ENCODE measurements around the gene CCDC47.

DNA sequence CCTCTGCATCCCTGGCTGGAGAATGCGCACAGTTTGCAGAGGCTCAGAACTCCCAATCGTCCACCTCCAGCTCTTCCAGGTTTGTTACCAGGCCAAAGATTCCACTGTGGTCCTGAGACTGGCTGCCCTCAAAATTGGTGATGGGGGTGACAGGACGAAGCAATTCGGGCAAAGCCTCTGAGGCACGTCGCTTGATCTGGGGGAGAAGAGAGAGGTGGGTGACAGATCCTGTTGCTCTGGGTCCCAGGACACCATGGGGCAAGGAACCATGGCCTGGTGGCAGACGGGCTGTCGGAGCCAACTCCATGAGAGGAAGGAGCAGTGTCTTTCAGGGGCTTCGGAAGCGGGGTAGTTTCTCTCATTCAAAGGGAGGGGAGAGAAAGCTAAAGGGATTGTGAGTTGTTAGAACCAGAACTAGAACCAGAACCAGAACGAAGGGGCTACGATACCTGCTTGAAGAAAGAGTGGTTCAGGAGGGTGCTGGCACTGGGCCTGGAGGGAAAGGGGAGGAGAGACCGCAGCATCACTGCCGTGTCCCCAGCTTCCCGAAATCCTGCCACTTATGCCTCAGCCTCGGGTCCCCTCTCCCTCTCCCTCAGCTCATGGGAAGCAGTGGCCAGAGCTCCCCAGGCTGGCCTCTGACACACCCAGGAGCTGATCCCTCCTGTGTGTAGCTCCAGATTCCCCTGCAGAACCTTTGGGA is 69.7 kb downstream of the CCDC47 start:
- TF ChIP-seq, protein P1, sequence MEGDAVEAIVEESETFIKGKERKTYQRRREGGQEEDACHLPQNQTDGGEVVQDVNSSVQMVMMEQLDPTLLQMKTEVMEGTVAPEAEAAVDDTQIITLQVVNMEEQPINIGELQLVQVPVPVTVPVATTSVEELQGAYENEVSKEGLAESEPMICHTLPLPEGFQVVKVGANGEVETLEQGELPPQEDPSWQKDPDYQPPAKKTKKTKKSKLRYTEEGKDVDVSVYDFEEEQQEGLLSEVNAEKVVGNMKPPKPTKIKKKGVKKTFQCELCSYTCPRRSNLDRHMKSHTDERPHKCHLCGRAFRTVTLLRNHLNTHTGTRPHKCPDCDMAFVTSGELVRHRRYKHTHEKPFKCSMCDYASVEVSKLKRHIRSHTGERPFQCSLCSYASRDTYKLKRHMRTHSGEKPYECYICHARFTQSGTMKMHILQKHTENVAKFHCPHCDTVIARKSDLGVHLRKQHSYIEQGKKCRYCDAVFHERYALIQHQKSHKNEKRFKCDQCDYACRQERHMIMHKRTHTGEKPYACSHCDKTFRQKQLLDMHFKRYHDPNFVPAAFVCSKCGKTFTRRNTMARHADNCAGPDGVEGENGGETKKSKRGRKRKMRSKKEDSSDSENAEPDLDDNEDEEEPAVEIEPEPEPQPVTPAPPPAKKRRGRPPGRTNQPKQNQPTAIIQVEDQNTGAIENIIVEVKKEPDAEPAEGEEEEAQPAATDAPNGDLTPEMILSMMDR (IDR thresholded peaks at IDR 0.05): no peak
- TF ChIP-seq POLR2A (IDR thresholded peaks at IDR 0.05): no peak
